SK-N-MC (cell line): ENCODE results near the gene RWDD2A.

Experiments
- EZH2 ChIP-seq: fragments of 200-600 bp; sonication (generic); IDR thresholded peaks from one replicate; pipeline ENCODE4 v1.6.1; 2017; ENCODE audit warnings: antibody characterized with exemption
- FOXP2 ChIP-seq: optimal IDR thresholded peaks from 2 replicates; pipeline ENCODE3; 2011; ENCODE audit warnings: mild to moderate bottlenecking, moderate library complexity; ENCODE audit not compliant: insufficient read depth; ENCODE audit errors: extremely low read length, control extremely low read depth
- POLR2AphosphoS5 ChIP-seq: IDR thresholded peaks from 2 replicates; pipeline ENCODE4 v1.6.1; 2012; ENCODE audit warnings: mild to moderate bottlenecking, low read depth, low read length, borderline replicate concordance

- TF ChIP-seq EZH2 (no peak), POLR2AphosphoS5 (no peak), FOXP2 (no peak)
Observed at GRCh38 chr6:83220121-83220520, 27.0 kb downstream of the RWDD2A start.
